Measurements from ENCODE around the gene AIG1.

DNA sequence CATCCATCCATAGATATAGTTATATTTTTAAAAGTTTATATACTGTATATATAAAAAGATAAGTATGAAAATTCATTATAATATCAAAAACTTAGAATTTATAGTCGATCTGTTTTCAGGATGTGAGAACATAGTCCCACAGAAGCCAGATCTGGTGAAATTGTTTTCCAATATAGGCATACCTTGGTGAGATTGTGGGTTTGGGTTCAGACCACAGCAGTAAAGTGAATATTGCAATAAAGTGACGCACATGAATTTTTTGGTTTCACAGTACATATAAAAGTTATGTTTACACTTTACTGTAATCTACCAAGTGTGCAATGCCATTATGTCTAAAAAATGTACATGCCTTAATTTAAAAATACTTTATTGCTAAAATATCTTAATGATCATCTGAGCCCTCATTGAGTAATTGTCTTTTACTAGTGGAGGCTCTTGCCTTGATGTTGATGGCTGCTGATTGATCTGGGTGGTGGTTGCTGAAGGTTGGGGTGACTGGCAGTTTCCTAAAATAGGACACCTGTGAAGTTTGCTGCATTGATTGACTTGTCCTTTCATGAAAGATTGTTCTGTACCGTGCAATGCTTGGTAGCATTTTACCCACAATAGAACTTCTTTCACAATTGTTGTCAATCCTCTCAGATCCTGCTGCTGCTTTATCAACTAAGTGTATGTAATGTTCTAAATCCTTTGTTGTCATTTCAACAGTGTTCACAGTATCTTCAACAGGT is 29.8 kb downstream of the AIG1 start:
- TF ChIP-seq, protein P1, sequence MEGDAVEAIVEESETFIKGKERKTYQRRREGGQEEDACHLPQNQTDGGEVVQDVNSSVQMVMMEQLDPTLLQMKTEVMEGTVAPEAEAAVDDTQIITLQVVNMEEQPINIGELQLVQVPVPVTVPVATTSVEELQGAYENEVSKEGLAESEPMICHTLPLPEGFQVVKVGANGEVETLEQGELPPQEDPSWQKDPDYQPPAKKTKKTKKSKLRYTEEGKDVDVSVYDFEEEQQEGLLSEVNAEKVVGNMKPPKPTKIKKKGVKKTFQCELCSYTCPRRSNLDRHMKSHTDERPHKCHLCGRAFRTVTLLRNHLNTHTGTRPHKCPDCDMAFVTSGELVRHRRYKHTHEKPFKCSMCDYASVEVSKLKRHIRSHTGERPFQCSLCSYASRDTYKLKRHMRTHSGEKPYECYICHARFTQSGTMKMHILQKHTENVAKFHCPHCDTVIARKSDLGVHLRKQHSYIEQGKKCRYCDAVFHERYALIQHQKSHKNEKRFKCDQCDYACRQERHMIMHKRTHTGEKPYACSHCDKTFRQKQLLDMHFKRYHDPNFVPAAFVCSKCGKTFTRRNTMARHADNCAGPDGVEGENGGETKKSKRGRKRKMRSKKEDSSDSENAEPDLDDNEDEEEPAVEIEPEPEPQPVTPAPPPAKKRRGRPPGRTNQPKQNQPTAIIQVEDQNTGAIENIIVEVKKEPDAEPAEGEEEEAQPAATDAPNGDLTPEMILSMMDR (IDR thresholded peaks at IDR 0.05; ENCODE audit: low read length), result no peak
- no peak for TF ChIP-seq EZH2 (IDR thresholded peaks at IDR 0.05; ENCODE audit: borderline replicate concordance, low read length)

Measured in OCI-LY1 (cell line).